Thymus (tissue), 11 donors: Measurements from ENCODE around the gene FBXL16. TPM values are rescaled to one million over a fixed set of nuclear protein-coding genes. Genes with fewer than 3 reads are reported as not detected.

Source experiments
- DNase-seq, 9 donors: peaks; one replicate each; pipeline ENCODE4 v3.0.0-alpha.2; 2013; ENCODE audit warnings: low spot score in 9 of 9, low read depth in 6 of 9, missing footprints in 1 of 9
- H3K27ac ChIP-seq, 2 donors: one replicate each; pipeline ENCODE4 v1.5.1; 2013; ENCODE audit warnings: control low read depth in 1 of 2, low read depth in 1 of 2, low read length in 1 of 2, mild to moderate bottlenecking in 1 of 2, moderate library complexity in 1 of 2
- H3K27me3 ChIP-seq, 2 donors: one replicate each; pipeline ENCODE4 v1.5.1; 2013; ENCODE audit warnings: low read length in 1 of 2; ENCODE audit not compliant: control insufficient read depth in 2 of 2, insufficient read depth in 1 of 2
- H3K36me3 ChIP-seq, 2 donors: one replicate each; pipeline ENCODE4 v1.5.1; 2013; ENCODE audit warnings: low read length in 1 of 2, mild to moderate bottlenecking in 1 of 2, moderate library complexity in 1 of 2; ENCODE audit not compliant: control insufficient read depth in 2 of 2, insufficient read depth in 2 of 2
- H3K4me1 ChIP-seq, 2 donors: one replicate each; pipeline ENCODE4 v1.5.1; 2013; ENCODE audit warnings: low read length in 2 of 2; ENCODE audit not compliant: control insufficient read depth in 2 of 2, insufficient read depth in 2 of 2
- H3K4me3 ChIP-seq, 2 donors: one replicate each; pipeline ENCODE4 v1.5.1; 2013; ENCODE audit warnings: low read length in 2 of 2, control low read depth in 1 of 2, mild to moderate bottlenecking in 1 of 2
- H3K9me3 ChIP-seq, 2 donors: one replicate each; pipeline ENCODE4 v1.5.1; 2013; ENCODE audit warnings: low read length in 1 of 2, mild to moderate bottlenecking in 1 of 2; ENCODE audit not compliant: control insufficient read depth in 2 of 2, insufficient read depth in 1 of 2
- WGBS: extraction: QIAGEN DNeasy Blood & Tissue Kit; methylation state at CpG from one replicate; pipeline ENCODE4 v1.1.7; 2013; 5-methylcytosine and 5-hydroxymethylcytosine counted together
- polyA plus RNA-seq: library from polyadenylated mRNA; stranded (reverse); fragments of 200-250 nt; gene quantifications from one replicate; pipeline ENCODE4 v1.2.3, GENCODE V29; 2013
- total RNA-seq: library from RNA; stranded (reverse); fragments of 120-200 nt; gene quantifications from one replicate; pipeline ENCODE4 v1.2.4, GENCODE V29; 2013
- donor health status: healthy.

FBXL16 gene
- total and polyA plus RNA-seq, 2 donors = 0.76 to 9.6 TPM

GRCh38 chr16:736936-737481, 31.4 kb upstream of the FBXL16 start:
- no peaks in the 10 kb centered on the region for H3K9me3 ChIP-seq
- H3K36me3 ChIP-seq = peaks cover 47 to 68% of the 10 kb centered on the region in 2 donors
- H3K4me1 ChIP-seq = peaks cover 19 to 30% of the 10 kb centered on the region in 2 donors
- H3K27ac ChIP-seq = no peak overlapping the region
- H3K27me3 ChIP-seq = peaks cover 0 to under 1% of the 10 kb centered on the region in 2 donors
- DNase-seq = no peak
- 97% methylated on average over 29 of the region's 29 CpGs for WGBS
- H3K4me3 ChIP-seq = no peak overlapping the region

- WGBS = 94% methylated on average over 13 of the region's 13 CpGs
- Histone ChIP-seq H3K9me3 (no peaks in the 10 kb centered on the region), H3K27ac (no peak overlapping the region)
Observed at GRCh38 chr16:735982-736453, 30.4 kb upstream of the FBXL16 start.

DNA sequence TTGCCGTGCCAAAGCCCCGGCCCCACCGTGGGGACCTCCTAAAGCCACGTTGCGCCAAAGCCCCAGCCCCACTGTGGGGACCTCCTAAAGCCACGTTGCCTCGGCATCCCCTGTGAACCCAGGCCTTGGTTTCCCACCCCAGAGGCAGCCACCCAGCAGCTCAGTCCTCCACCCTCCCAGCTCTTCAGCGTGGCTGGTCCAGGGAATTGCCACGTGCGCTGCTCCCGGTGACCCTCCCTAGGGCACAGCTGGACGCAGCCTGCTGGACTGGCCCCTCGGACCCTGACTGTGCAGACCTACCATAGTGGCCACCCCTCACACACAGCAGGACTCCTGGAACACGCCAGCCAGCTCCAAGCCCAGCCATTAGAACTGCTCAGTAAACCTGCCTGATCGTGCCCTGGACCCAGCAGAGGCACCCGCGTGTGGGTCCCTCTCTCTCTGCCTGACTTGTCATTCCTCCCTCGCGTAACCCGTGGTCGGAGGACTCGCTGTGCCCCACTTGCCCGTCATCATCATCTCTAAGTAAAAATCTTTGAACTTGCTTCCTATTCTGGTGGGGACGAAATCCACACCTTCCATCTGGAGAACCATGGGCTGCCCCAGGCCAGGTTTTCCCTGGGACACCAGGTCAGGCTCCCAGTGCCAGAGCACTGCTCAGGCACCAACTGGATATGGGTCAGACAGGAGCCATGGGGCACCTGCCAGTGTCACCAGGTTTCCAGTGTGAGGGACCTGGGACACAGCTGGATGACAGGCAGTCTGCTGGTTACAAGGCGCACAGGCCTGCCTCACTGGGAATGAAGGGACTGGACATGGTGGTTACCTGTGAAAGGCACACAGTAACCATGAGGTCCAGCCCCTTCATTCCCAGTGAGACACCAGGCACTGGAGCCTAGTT, 29.6 kb upstream of the FBXL16 start:
- no peak for DNase-seq
- 98% methylated on average over 25 of the region's 25 CpGs for WGBS
- Histone ChIP-seq H3K27ac (no peak overlapping the region), H3K36me3 (peaks cover 50 to 86% of the 10 kb centered on the region in 2 donors), H3K4me3 (no peak overlapping the region), H3K4me1 (peaks cover 13 to 35% of the 10 kb centered on the region in 2 donors), H3K27me3 (no peaks in the 10 kb centered on the region), H3K9me3 (peaks cover 0 to under 1% of the 10 kb centered on the region in 2 donors)

More at GRCh38 chr16:735982-736453, 30.4 kb upstream of the FBXL16 start:
- H3K4me1 ChIP-seq = peaks cover 15 to 35% of the 10 kb centered on the region in 2 donors
- no peak overlapping the region for H3K4me3 ChIP-seq
- no peak for DNase-seq
- no peaks in the 10 kb centered on the region for H3K27me3 ChIP-seq
- peaks cover 48 to 78% of the 10 kb centered on the region in 2 donors for H3K36me3 ChIP-seq

DNA sequence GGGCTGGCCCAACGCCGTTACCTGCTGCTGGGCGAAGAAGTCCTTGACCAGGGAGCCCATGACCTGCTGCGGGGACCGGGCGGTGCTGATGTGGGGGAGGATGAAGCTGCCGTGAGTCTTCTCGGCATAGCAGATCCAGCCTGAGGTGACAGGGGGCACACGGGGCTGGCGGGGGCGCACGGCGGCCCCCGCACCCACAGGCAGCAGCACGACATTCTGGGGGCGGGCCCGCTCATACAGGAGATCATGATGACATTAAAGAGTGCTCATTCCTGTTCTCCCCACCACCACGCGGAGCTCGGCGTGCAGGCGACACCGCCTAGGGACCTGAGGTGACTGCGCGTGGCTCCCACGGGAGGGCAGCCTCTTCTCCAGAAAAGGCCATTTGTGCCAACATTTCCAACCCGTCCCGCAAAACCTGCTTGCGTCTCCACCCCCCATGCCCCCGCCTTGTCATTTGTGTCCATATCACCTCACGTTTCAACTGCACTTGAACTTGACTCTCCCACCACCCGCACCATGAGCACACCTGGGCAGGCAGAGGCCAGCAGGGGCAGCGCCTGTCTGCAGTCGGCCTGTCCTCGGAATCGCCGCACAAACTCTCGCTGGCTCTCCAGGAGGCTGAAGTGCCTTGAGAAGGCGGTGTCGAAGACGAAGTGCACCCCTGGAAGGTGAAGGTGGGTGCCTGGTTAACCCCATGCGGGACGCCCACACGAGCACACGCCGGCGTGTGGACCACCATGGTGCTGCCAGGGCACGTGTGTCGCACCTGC, 28.8 kb upstream of the FBXL16 start:
- peaks cover 53 to 93% of the 10 kb centered on the region in 2 donors for H3K36me3 ChIP-seq
- H3K4me3 ChIP-seq = no peak overlapping the region
- DNase-seq = no peak
- no peak overlapping the region for H3K27ac ChIP-seq
- 97% methylated on average over 49 of the region's 49 CpGs for WGBS
- peaks cover 0 to 4% of the 10 kb centered on the region in 2 donors for H3K27me3 ChIP-seq
- H3K9me3 ChIP-seq = peaks cover 0 to 7% of the 10 kb centered on the region in 2 donors
- H3K4me1 ChIP-seq = peaks cover 7 to 27% of the 10 kb centered on the region in 2 donors

- H3K36me3 ChIP-seq = peaks cover 53 to 93% of the 10 kb centered on the region in 2 donors
- WGBS = 96% methylated on average over 34 of the region's 34 CpGs
Observed at GRCh38 chr16:733382-734207, 28.0 kb upstream of the FBXL16 start.

DNA sequence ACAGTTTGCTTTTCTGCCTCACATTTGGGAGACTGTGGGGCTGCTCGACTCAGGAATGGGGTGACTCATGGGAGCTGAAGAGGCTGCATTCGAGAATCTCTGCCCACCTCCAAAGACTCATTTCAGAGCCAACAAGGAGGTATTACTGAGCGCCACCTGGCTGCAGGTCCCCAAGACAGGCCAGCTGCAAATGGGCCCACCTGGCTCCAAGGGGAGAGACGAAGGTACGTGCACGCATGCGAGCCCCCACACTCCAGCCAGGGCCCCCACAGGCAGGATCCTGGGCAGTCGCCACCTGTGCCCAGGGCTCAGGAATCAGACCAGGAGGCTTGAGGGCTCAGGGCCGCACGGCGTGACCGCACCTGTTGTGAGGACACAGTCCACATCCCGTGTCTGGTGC, 27.3 kb upstream of the FBXL16 start:
- H3K36me3 ChIP-seq = peaks cover 53 to 90% of the 10 kb centered on the region in 2 donors
- no peak overlapping the region for H3K27ac ChIP-seq
- peaks cover 2 to 27% of the 10 kb centered on the region in 2 donors for H3K4me1 ChIP-seq
- 93% methylated on average over 13 of the region's 13 CpGs for WGBS
- H3K27me3 ChIP-seq = peaks cover 4 to 18% of the 10 kb centered on the region in 2 donors
- DNase-seq = no peak
- H3K4me3 ChIP-seq = no peak overlapping the region
- peaks cover 0 to 7% of the 10 kb centered on the region in 2 donors for H3K9me3 ChIP-seq

More at GRCh38 chr16:733382-734207, 28.0 kb upstream of the FBXL16 start:
- peaks cover 0 to 12% of the 10 kb centered on the region in 2 donors for H3K27me3 ChIP-seq
- peaks cover 6 to 26% of the 10 kb centered on the region in 2 donors for H3K4me1 ChIP-seq
- peaks cover 0 to 7% of the 10 kb centered on the region in 2 donors for H3K9me3 ChIP-seq
- no peak overlapping the region for H3K4me3 ChIP-seq
- no peak for DNase-seq
- no peak overlapping the region for H3K27ac ChIP-seq

- no peak overlapping the region for H3K4me3 ChIP-seq
- peaks cover 4 to 24% of the 10 kb centered on the region in 2 donors for H3K27me3 ChIP-seq
- DNase-seq = no peak
- peaks cover 0 to 7% of the 10 kb centered on the region in 2 donors for H3K9me3 ChIP-seq
- peaks cover 53 to 84% of the 10 kb centered on the region in 2 donors for H3K36me3 ChIP-seq
- no peak overlapping the region for H3K27ac ChIP-seq
- peaks cover 5 to 27% of the 10 kb centered on the region in 2 donors for H3K4me1 ChIP-seq
- 96% methylated on average over 12 of the region's 12 CpGs for WGBS
Observed at GRCh38 chr16:732332-732731, 26.7 kb upstream of the FBXL16 start.
